ENCODE measurements around the gene ACTRT3. TPM values are rescaled to one million over a fixed set of nuclear protein-coding genes. Genes with fewer than 3 reads are reported as not detected.

Gene ACTRT3
- total and polyA plus RNA-seq, 2 donors (not counting 3 experiments of a cell fraction or from before 2014, with no cell fraction given), result 2.6 to 3.3 TPM

DNA sequence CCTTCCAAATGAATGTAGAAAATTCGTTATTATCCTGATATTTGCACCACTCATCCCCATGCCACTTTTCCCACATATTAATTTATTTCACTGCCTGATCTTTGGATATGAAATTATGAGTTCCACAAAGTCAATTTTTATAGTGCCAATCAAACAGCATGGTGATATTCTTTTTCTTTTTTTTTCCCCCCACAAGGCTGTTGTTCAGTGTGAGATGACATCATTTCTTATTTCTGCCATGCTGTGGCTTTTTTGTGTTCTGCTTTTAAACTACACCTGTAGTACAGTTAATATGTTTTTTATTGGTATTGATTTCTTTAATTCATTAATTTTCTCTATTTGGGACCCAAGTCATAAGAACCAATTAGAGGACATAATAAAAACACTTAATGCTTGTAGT lies 18.4 kb upstream of the ACTRT3 start:
- no peaks in the 10 kb centered on the region for H3K27me3 ChIP-seq (ENCODE audit: control insufficient read depth in 2 of 2, insufficient read depth in 2 of 2, low read length in 2 of 2)
- ChIA-PET CTCF (no interaction called here), POLR2A (no interaction called here)
- intact Hi-C loops (cut with micrococcal nuclease) (no loop called here), dilution Hi-C loops (cut with MboI; ENCODE audit: extremely low pct_ligation_motif_present, low sequenced_read_pairs) (no loop called here)
- no peaks in the 10 kb centered on the region for H4K20me1 ChIP-seq (replicated peaks; ENCODE audit: control insufficient read depth, extremely low read depth, insufficient read depth, low read length)
- H3K79me2 ChIP-seq (ENCODE audit: control insufficient read depth, insufficient read depth, low read length), result no peaks in the 10 kb centered on the region
- no peak overlapping the region for H3K27ac ChIP-seq (ENCODE audit: insufficient read depth, low read depth, low read length)
- no peaks in the 10 kb centered on the region for H3K9me3 ChIP-seq (replicated peaks; ENCODE audit: control insufficient read depth, insufficient read depth, low read length)
- DNase-seq (ENCODE audit: low read depth, low spot score), result no peak
- TF ChIP-seq, protein P1, sequence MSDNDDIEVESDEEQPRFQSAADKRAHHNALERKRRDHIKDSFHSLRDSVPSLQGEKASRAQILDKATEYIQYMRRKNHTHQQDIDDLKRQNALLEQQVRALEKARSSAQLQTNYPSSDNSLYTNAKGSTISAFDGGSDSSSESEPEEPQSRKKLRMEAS (IDR thresholded peaks at IDR 0.05; ENCODE audit: insufficient read depth, insufficient read length), result no peak
- TF ChIP-seq MYC (IDR thresholded peaks at IDR 0.05; ENCODE audit: low read depth, low read length) (no peak), EZH2 (IDR thresholded peaks at IDR 0.05; ENCODE audit: borderline replicate concordance, low read depth, low read length, severe bottlenecking) (no peak), FOS (IDR thresholded peaks at IDR 0.05; ENCODE audit: borderline replicate concordance, insufficient read depth, low read length) (no peak), JUN (IDR thresholded peaks at IDR 0.05; ENCODE audit: borderline replicate concordance, insufficient read depth, insufficient read length, low read depth) (no peak), POLR2AphosphoS5 (IDR thresholded peaks at IDR 0.05; ENCODE audit: insufficient read depth, low read depth, low read length) (no peak), POLR2A (IDR thresholded peaks at IDR 0.05; ENCODE audit: low read depth, low read length) (no peak), GATA2 (IDR thresholded peaks at IDR 0.05; ENCODE audit: insufficient read depth, insufficient read length, low read depth, low read length) (no peak)
- TF ChIP-seq, protein P2, sequence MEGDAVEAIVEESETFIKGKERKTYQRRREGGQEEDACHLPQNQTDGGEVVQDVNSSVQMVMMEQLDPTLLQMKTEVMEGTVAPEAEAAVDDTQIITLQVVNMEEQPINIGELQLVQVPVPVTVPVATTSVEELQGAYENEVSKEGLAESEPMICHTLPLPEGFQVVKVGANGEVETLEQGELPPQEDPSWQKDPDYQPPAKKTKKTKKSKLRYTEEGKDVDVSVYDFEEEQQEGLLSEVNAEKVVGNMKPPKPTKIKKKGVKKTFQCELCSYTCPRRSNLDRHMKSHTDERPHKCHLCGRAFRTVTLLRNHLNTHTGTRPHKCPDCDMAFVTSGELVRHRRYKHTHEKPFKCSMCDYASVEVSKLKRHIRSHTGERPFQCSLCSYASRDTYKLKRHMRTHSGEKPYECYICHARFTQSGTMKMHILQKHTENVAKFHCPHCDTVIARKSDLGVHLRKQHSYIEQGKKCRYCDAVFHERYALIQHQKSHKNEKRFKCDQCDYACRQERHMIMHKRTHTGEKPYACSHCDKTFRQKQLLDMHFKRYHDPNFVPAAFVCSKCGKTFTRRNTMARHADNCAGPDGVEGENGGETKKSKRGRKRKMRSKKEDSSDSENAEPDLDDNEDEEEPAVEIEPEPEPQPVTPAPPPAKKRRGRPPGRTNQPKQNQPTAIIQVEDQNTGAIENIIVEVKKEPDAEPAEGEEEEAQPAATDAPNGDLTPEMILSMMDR (IDR thresholded peaks at IDR 0.05; ENCODE audit: extremely low read depth in 1 of 2, insufficient read depth in 1 of 2, low read depth in 1 of 2, low read length in 2 of 2), result no peak
- H3K36me3 ChIP-seq (ENCODE audit: control insufficient read depth in 2 of 2, extremely low read depth in 1 of 2, insufficient read depth in 2 of 2, low read length in 2 of 2), result peaks cover 5 to 12% of the 10 kb centered on the region in 2 experiments
- H2AFZ ChIP-seq (ENCODE audit: low read depth, low read length), result no peak overlapping the region
- no peaks in the 10 kb centered on the region for H3K4me1 ChIP-seq (ENCODE audit: control insufficient read depth, extremely low read depth, insufficient read depth, low read length)
- no peak overlapping the region for H3K4me2 ChIP-seq (ENCODE audit: insufficient read depth, low read length)
- H3K9me1 ChIP-seq (replicated peaks; ENCODE audit: control insufficient read depth, extremely low read depth, insufficient read depth, low read length), result no peaks in the 10 kb centered on the region
- no peak overlapping the region for H3K9ac ChIP-seq (replicated peaks; ENCODE audit: extremely low read depth, insufficient read depth, low read length)
- no peak overlapping the region for H3K4me3 ChIP-seq (replicated peaks in 1 of 3; ENCODE audit: insufficient read depth in 1 of 3, low read depth in 1 of 3, low read length in 3 of 3)
- no TSS peak for BruUV-seq (replicated peaks)
- no peak for FAIRE-seq
